Lower leg skin (tissue), 4 donors: ENCODE measurements around the gene TUBA3C. TPM values are rescaled to one million over a fixed set of nuclear protein-coding genes. Genes with fewer than 3 reads are reported as not detected.

ENCODE experiments used
- DNase-seq, 2 donors: peaks; one replicate each; pipeline ENCODE4 v3.0.0-alpha.2; 2019; ENCODE audit warnings: low spot score in 2 of 2
- H3K4me3 ChIP-seq: fragments of 200-600 bp; sonication (generic); 2 replicates; pipeline ENCODE4 v1.5.1; 2017; ENCODE audit warnings: mild to moderate bottlenecking, low read depth; ENCODE audit not compliant: poor library complexity, severe bottlenecking
- CTCF ChIP-seq, 3 donors: fragments of 450-650 bp; IDR thresholded peaks; one replicate each; pipeline ENCODE4 v1.5.1; 2016; ENCODE audit warnings: antibody characterized with exemption in 3 of 3, mild to moderate bottlenecking in 3 of 3, moderate library complexity in 2 of 3
- POLR2A ChIP-seq, 2 donors: fragments of 450-650 bp; IDR thresholded peaks; one replicate each; pipeline ENCODE4 v1.6.1; 2016 to 2017; ENCODE audit warnings: antibody characterized with exemption in 2 of 2, mild to moderate bottlenecking in 1 of 2, moderate library complexity in 1 of 2
- WGBS, 2 donors: methylation state at CpG; one replicate each; pipeline ENCODE4 v1.1.5; 2018; 5-methylcytosine and 5-hydroxymethylcytosine counted together
- intact Hi-C: fragments of 100-400 bp; cut with DNase I; formaldehyde crosslinking; loops from one replicate; pipeline ENCODE4 v1.15.0; 2023; ENCODE audit warnings: low total_unique reads
- total RNA-seq, 4 donors: library from RNA; depleted of rRNA; stranded (reverse); fragments of >200 nt; gene quantifications; one replicate each; pipeline ENCODE4 v1.1.0, GENCODE V29; 2016

TUBA3C gene
- total RNA-seq, 4 donors from 2014 or later, result not detected

DNA sequence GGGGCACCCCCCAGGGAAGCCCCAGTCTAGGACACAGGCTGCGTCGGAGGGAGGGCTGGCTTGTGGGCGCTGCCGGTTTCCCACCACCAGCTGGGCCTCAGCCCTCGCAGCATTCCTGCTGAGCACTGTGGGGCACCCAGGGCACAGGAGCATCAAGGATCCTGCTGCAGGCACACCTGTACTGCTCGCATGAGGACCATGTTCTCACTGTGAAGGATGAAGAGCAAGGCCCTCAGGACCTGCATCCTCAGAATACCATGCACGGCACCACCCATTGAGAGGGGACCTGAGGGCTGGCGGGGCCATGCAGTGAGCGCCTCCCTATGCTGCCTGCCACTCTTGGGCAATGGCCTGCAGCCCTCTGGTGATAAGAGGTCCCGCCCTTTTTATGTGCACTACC, 31.4 kb downstream of the TUBA3C start:
- no peak overlapping the region for H3K4me3 ChIP-seq
- DNase-seq, result no peak
- WGBS, 2 donors, result 78 to 88% methylated on average over 7 to 10 of the region's 10 CpGs
- TF ChIP-seq POLR2A (IDR thresholded peaks at IDR 0.05), result no peak
- TF ChIP-seq CTCF (IDR thresholded peaks at IDR 0.05), result no peak
- intact Hi-C loops, result no loop called here

DNA sequence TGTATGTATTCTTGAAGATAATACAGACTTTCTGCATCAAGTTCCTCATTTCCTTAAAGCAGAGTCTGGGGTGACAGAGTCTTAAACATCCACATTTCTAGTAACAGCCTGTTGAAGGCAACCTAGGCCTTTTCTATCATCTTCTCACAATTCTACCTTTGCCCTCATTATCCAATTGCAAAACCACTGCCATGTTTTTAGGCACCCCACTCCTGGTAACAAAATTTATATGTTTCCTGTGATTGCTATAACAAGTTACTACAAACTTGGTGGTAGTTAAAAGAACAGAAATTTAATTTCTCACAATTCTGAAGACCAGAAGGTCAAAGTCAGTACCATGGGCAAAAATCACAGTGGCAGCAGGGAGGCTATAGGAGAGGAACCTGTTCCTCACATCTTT, 33.1 kb downstream of the TUBA3C start:
- intact Hi-C loops, result no loop called here
- TF ChIP-seq CTCF (IDR thresholded peaks at IDR 0.05) (no peak), POLR2A (IDR thresholded peaks at IDR 0.05) (no peak)
- DNase-seq, result no peak
- H3K4me3 ChIP-seq, result no peak overlapping the region
